HTERT RPE-1 (cell line): ENCODE data around the gene MAP4K2.

ENCODE experiments used
- in situ Hi-C: fragments of 300-500 bp; cut with MboI; formaldehyde crosslinking; loops from 4 replicates; pipeline ENCODE4 v1.14.3; 2020; ENCODE audit warnings: low sequenced_read_pairs

MAP4K2 gene

DNA sequence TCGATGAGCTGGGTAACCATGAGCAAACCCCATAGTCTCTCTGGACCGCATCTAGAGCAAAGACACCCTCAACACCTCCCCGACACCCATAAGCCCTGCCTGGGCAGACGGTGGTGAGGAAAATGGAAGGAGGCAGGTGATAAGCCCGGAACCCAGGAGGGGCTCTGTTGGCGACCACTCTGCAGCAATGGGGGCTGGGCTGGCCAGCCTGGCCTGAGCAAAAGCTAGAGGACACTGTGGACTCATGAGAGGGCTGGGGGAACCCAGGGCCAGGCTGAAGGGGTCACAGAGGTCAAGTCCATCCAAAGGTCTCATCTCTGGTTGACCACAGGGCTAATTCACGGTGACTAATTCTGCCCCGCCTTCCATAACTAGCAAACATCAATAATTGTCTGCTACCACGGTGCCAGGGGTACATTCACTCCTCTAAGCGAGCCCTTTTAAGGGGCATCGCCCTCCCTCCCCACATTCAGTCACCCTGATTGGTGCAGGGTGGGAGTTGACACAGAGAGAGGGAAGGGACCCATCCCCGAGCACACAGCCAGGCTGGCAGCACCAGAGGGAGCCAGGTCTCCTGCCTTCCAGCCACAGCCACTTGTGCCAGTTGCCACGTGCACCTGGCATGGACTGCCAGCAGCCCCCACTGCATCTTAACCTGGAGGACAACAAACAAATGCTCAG is 47.2 kb downstream of the MAP4K2 start:
- in situ Hi-C loops, result no loop called here

DNA sequence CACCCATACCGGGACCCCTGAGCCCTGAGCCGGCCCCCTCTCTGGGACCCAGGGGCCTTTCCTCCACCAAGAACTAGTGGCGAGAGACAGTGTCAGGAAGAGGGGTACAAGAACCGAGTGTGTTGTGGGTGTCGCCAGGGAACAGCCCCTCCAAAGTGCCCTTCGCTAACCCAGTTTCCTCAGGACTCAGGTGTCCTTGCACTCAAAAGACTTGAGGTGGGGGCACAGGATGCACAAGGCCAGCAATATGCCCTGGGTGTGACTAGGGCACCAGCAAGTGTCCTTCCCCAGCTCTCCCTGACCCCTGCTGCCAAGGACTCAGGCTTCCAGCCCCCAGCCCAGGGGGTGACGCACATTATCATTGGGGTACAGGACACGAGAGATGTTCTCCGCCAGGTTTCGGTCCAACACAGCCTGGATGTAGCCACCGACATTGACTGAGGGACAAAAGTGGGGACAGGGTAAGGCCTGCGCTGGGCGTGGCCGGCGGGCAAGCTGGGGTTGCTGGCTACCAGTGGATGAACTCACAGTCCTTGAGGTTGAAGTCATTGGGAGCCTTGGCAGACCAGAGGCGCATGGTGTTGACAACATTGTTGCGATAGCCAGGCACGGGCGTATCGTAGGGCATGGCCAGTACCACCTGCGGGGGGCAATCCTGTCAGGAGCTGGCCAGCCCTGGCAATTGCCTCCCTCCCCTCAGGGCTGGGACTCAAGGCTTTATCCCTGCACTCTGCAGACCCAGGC is 47.9 kb downstream of the MAP4K2 start:
- in situ Hi-C loops, result no loop called here

- in situ Hi-C loops, result no loop called here
Observed at GRCh38 chr11:64754124-64754918, 48.7 kb downstream of the MAP4K2 start.

- in situ Hi-C loops, result no loop called here
Observed at GRCh38 chr11:64753380-64754123, 49.5 kb downstream of the MAP4K2 start.

- in situ Hi-C loops, result no loop called here
Observed at GRCh38 chr11:64753019-64753379, 50.0 kb downstream of the MAP4K2 start.

- in situ Hi-C loops, result no loop called here
Observed at GRCh38 chr11:64752175-64752970, 50.6 kb downstream of the MAP4K2 start.

GRCh38 chr11:64751580-64751979 is 51.4 kb downstream of the MAP4K2 start:
- in situ Hi-C loops, result no loop called here

DNA sequence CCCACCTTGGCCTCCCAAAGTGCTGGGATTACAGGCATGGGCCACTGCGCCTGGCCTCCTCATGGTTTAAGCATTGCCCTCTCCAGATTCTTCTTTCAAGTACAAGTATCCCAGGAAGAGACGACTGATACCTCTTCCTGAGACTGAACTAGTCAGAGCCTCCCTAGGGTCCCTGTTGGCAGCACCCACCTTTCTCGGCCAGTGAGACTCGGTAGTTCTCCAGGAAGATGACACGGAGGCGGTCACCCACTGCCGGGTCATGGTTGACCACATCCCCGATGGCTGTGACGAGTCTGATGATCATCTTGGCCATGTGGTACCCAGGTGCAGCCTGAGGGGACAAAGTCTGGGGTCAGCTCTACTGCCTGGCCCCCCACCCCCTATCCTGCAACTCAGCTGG is 51.9 kb downstream of the MAP4K2 start:
- in situ Hi-C loops, result no loop called here

DNA sequence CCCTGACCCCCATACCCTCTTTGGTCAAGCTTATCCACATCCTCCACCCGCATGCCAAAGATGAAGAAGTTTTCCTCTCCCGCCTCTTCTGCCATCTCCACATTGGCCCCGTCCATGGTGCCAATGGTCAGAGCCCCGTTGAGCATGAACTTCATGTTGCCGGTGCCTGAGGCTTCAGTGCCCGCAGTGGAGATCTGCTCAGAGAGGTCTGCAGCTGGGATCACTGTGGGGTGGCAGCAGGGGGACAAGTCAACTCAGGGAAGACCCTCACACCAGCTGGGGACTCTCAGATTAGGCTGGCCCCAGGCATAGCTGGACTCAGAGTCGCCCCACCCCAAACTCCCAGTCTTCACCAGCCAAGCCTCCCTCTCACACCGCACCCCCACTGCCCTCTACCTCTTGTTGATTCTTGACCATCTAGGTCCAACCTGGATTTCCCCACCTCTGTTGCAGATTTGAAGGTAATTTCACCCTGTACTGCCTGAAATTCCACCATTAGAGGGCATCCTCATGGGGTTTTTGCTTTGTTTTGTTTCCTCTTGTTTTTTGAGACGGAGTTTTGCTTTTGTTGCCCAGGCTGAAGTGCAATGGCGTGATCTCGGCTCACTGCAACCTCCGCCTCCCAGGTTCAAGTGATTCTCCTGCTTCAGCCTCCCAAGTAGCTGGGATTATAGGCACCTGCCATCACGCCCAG is 52.5 kb downstream of the MAP4K2 start:
- in situ Hi-C loops, result no loop called here

DNA sequence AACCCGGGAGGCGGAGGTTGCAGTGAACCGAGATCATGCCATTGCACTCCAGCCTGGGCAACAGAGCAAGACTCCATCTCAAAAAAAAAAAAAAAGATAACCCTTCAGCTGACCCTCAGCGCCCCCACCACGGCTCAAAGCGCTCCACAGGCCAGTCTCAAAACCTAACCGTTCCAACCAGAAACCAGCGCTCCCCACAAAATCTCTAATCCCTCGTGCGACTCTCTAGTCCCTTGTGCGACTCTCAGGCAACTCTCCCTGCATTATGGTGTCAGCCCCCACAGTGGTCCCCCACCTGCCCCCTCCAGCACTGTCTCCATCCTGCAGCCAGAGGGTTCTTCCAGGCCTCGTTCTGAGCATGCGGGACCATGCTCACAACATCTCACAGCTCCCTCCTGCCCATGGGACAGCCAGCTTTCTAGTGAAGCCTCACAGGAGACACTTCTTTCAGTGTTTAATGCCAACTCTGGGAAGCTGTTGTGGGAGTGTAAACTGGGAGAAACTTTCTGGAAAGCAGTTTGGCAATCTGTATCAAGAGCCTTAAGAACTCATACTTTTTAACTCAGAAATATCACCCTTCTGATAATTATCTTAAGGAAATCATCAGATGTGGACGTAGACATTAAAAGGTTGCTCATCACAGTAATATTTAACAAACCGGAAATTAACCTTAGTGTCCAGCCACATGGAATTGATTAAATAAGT is 54.9 kb downstream of the MAP4K2 start:
- in situ Hi-C loops, result no loop called here

DNA sequence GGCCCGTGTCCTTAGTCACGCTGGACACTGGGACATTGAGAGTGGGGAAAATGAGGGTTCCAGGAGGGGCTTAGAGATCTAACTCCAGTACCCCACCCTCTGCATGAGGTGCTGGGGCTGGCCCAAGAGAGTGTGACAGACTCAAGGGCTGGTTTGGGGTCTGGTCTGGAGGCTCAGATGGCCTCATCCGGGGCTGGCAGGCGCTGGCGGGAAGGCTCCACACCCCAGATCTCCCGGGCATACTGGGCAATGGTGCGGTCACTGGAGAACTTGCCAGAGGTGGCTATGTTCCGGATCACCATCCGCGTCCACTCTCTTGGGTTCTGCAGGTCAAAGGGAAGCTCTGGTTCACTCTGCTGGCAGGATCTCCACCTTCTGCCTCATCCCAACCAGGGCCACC is 56.5 kb downstream of the MAP4K2 start:
- in situ Hi-C loops, result no loop called here

- in situ Hi-C loops, result no loop called here
Observed at GRCh38 chr11:64745521-64746328, 57.3 kb downstream of the MAP4K2 start.

DNA sequence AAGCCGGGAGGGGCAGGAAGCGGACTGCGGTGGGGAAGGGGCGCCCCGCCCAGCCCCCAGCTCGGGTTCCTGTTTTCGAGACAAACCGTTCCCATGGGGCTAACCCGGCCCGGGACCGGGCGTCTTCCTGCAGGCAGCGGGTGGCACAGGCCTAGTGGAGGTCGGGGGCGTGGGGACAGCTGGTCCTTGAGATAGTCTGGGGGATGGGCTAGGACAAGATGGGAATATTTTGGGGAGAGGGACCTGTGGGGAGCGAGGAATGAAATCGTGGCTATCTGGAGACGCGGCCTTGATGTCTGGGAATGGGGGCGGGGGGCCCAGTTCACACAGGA is 57.9 kb downstream of the MAP4K2 start:
- in situ Hi-C loops, result no loop called here

DNA sequence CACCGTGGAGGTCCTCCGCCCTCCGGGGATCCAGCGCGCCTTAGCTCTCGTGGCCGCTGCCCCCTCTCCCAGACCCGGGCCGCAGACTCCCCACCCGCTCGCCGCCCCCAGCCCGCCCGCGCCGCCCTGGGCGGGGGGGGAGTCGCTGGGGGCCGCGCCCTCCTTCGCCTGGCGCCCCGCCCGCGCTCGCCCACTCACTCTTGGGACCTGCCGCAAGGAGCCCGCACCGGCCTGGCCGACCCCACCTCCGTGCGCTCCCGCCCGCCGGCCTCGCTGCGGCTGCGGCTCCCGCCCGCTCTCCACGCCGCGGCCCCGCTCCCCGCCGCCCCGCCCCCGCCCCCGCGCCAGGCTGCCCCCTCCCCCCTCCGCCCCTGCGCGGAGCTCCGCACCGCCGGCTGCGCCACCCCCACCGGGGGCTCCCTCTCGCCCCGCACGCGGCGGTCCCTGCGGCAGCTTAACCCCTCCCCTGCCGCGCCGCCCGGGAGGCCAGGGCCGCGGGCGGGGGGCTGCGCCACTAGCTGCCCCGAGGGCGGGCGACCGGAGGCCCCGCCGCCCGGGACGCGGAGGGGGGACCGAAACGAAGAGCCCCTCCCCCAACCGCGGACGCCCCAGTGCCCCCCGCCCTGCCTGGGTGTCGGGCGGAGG is 58.3 kb downstream of the MAP4K2 start:
- in situ Hi-C loops, result no loop called here

GRCh38 chr11:64743591-64744543 is 59.1 kb downstream of the MAP4K2 start, which contains the start of gene RASGRP2:
Gene RASGRP2, minus strand, starts transcription at chr11:64744142. Its CDS starts 1,276 bp downstream, at chr11:64742866.
- in situ Hi-C loops, result no loop called here

GRCh38 chr11:64742889-64743590 is 60.0 kb downstream of the MAP4K2 start:
- in situ Hi-C loops, result no loop called here
